Left ventricle myocardium inferior (tissue), 1 donor: Measurements from ENCODE around the gene TMEM221. TPM values are rescaled to one million over a fixed set of nuclear protein-coding genes. Genes with fewer than 3 reads are reported as not detected.

Experiments
- DNase-seq: peaks from one replicate; pipeline ENCODE4 v3.0.0-alpha.2; 2020
- H3K27ac ChIP-seq: fragments of 200-600 bp; replicated peaks from 2 replicates; pipeline ENCODE4 v1.8.0; 2021
- H3K27me3 ChIP-seq: fragments of 200-600 bp; 2 replicates; pipeline ENCODE4 v1.8.0; 2021; ENCODE audit warnings: low read depth
- H3K36me3 ChIP-seq: fragments of 200-600 bp; 2 replicates; pipeline ENCODE4 v1.8.0; 2021
- H3K4me1 ChIP-seq: fragments of 200-600 bp; 2 replicates; pipeline ENCODE4 v1.8.0; 2021
- H3K4me3 ChIP-seq: fragments of 200-600 bp; 2 replicates; pipeline ENCODE4 v1.8.0; 2021; ENCODE audit warnings: mild to moderate bottlenecking, moderate library complexity
- H3K9me3 ChIP-seq: fragments of 200-600 bp; replicated peaks from 2 replicates; pipeline ENCODE4 v1.8.0; 2021
- intact Hi-C: fragments of 100-400 bp; cut with micrococcal nuclease; formaldehyde crosslinking; loops from one replicate; pipeline ENCODE4 v1.11.0; 2022
- total RNA-seq: library from RNA; stranded (reverse); fragmentation: NEBNext Ultra II Directional; extraction: Animal tissue kit (Norgen Biotek cat#: 25700); gene quantifications from one replicate; pipeline ENCODE4 v1.2.1, GENCODE V29; 2021
- TF ChIP-seq, protein P1 (sequence below): fragments of 200-600 bp; IDR thresholded peaks from 2 replicates; pipeline ENCODE4 v1.8.0; 2021; ENCODE audit warnings: antibody characterized with exemption, mild to moderate bottlenecking, borderline replicate concordance
- donor health status: DM: no; HTN: yes; CAD: no; lungs with severe emphysema.

Gene TMEM221
- total RNA-seq, 1 donor from 2014 or later: 0.14 TPM

DNA sequence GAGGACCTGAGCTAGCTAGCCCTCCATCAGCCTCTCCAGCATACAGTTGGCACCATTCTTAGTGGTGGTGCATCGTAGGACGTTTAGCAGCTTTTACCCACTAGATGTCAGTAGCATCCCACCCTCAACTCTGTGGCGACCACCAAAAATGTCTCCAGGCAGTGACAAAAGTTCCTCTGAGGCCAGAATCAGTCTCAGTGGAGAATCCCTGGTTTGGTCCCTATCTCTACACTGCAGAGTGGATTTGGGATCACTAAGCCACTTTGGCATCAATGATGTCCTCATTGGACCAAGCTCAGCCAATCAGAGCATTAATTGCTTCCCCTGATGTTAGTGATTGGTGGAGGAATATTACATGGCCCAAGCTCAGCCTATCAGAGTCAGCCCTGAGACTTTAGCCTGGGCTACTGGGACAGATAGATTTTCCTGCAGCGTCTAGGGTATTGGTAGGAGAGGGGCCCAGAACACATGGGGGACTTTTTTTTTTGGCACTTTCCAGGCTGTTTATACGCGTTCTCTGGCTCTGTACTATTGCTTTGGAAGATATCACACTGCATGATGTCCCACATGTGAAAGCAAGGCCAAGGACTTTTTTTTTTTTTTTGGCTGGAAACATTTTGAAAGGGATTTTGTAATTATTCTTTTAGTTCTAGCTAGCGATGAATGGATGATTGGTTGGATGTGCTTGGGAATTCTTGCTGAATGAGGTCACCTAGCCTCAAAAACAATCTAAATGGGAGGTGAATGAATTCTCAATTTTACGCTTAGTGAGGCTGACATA, 7.0 kb downstream of the TMEM221 start:
- TF ChIP-seq, protein P1, sequence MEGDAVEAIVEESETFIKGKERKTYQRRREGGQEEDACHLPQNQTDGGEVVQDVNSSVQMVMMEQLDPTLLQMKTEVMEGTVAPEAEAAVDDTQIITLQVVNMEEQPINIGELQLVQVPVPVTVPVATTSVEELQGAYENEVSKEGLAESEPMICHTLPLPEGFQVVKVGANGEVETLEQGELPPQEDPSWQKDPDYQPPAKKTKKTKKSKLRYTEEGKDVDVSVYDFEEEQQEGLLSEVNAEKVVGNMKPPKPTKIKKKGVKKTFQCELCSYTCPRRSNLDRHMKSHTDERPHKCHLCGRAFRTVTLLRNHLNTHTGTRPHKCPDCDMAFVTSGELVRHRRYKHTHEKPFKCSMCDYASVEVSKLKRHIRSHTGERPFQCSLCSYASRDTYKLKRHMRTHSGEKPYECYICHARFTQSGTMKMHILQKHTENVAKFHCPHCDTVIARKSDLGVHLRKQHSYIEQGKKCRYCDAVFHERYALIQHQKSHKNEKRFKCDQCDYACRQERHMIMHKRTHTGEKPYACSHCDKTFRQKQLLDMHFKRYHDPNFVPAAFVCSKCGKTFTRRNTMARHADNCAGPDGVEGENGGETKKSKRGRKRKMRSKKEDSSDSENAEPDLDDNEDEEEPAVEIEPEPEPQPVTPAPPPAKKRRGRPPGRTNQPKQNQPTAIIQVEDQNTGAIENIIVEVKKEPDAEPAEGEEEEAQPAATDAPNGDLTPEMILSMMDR: peak; percentile 51
- no peak for DNase-seq
- H3K27ac ChIP-seq: no peak overlapping the region

DNA sequence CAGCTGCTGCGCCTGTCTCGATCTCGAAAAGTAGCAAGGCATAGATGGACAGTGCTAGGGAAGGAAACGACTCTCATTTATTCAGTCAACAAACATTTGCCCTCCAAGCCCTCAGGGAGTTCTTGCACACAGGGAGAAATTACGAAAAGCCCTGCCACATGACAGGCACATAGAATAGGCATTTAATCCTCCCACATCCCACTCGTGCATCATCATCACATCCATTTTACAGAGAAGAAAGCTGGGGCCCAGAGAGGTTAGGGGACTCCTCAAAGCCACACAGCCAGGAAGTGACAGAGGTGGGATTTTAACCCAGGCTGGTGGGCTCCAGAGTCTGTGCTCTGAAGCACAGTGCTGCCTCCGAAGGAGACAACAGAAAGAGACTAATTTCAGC, 11.6 kb downstream of the TMEM221 start:
- peaks cover 8% of the 10 kb centered on the region for H3K9me3 ChIP-seq
- TF ChIP-seq, protein P1: no peak
- no peaks in the 10 kb centered on the region for H3K27me3 ChIP-seq
- DNase-seq: no peak
- no peaks in the 10 kb centered on the region for H3K4me1 ChIP-seq
- no peak overlapping the region for H3K27ac ChIP-seq
- intact Hi-C loops: no loop called here
- H3K4me3 ChIP-seq: no peak overlapping the region
- no peaks in the 10 kb centered on the region for H3K36me3 ChIP-seq

More for the DNA sequence above, 7.0 kb downstream of the TMEM221 start:
- Histone ChIP-seq H3K4me1 (no peaks in the 10 kb centered on the region), H3K9me3 (peaks cover 4% of the 10 kb centered on the region), H3K4me3 (no peak overlapping the region), H3K27me3 (no peaks in the 10 kb centered on the region), H3K36me3 (no peaks in the 10 kb centered on the region)
- intact Hi-C loops: no loop called here

DNA sequence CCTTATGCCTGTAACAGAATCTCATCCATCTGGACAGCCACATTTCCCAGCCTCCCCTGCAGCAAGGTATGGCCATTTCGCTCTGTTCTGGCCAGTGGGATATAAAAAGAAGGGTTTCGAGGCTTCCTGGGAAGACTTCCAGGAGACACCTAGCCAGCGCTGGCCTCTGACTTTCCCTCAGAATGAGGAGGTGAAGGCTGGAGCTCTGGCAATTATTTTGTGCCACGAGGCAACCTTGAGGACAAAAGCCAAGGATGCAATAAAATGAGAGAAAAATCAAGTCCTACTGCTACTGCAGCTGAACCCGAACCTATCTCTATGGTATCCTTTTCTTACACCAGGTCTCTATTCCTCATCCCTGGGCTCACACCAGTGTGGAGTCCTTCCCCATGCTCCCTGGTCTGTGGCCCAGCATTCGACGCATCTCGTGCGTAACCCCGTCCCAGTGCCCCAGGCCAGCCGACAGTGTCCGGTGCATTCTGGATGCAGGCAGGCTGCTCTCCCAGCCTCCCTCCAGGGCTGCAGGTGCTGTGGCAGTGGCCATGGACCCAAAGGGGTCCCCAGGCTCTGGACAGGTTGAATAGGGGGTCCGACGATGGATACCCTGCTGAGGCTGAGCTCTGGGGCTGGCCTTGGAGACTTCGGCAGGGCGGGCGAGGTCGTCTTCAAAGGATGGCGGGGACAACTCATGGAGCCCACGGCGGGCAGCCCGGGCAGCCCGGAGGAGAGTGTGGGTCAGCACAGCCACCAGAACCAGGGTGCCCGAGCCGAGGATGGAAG, 12.2 kb downstream of the TMEM221 start:
- Histone ChIP-seq H3K4me3 (no peak overlapping the region), H3K27me3 (no peaks in the 10 kb centered on the region), H3K4me1 (no peaks in the 10 kb centered on the region), H3K36me3 (no peaks in the 10 kb centered on the region), H3K27ac (no peak overlapping the region), H3K9me3 (peaks cover 5% of the 10 kb centered on the region)
- DNase-seq: no peak
- intact Hi-C loops: no loop called here
- TF ChIP-seq, protein P1: no peak

DNA sequence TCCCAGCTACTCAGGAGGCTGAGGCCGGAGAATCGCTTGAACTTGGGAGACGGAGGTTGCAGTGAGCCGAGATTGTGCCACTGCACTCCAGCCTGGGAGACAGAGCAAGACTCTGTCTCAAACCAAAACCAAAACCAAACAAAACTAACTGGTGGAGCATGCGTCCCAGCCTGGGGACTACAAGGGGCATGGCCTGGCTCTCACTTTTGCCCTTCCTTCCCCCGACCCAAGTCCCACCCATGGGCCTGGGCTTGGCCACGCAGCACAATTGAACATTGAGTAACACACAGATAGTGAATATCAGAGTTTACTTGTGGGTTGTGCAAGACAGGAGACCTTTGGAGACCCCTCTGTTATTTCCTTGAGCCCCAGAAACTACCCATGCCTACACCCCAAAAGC, 13.2 kb downstream of the TMEM221 start:
- H3K4me3 ChIP-seq: no peak overlapping the region
- TF ChIP-seq, protein P1: no peak
- H3K4me1 ChIP-seq: no peaks in the 10 kb centered on the region
- intact Hi-C loops: no loop called here
- no peak overlapping the region for H3K27ac ChIP-seq
- no peaks in the 10 kb centered on the region for H3K27me3 ChIP-seq
- H3K9me3 ChIP-seq: peaks cover 4% of the 10 kb centered on the region
- no peak for DNase-seq
- no peaks in the 10 kb centered on the region for H3K36me3 ChIP-seq

DNA sequence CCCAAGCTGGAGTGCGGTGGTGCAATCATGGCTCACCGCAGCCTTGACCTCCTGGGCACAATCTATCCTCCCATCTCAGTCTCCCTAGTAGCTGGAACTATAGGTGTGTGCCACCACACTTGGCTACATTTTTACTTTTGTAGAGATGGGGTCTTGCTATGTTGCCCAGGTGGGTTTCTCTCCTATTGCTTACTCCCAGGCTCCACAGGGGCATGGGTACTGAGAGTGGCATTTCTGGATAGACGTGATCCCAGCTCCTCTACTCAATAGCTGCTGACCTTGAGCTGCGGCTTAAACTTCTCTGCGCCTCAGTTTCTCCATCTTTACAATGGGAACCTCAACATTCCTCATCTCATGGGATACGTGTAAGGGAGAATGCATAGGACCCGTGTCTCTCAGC, 17.1 kb downstream of the TMEM221 start:
- no peak overlapping the region for H3K4me3 ChIP-seq
- DNase-seq: no peak
- H3K27ac ChIP-seq: no peak overlapping the region
- no peaks in the 10 kb centered on the region for H3K27me3 ChIP-seq
- intact Hi-C loops: no loop called here
- H3K9me3 ChIP-seq: peaks cover 4% of the 10 kb centered on the region
- H3K36me3 ChIP-seq: no peaks in the 10 kb centered on the region
- H3K4me1 ChIP-seq: no peaks in the 10 kb centered on the region
- TF ChIP-seq, protein P1: no peak
